PC-9 (cell line): ENCODE results near the gene CAPN5. TPM values are rescaled to one million over a fixed set of nuclear protein-coding genes. Genes with fewer than 3 reads are reported as not detected.

Experiments used
- BruUV-seq: library from RNA; stranded (reverse); fragments of 400-500 nt; replicated peaks from 2 replicates; lab custom pipeline; 2021; lab: Mats Ljungman, UMichigan
- CTCF ChIA-PET: fragments of 300-600 bp; sonication (Branson Sonifier 250); formaldehyde crosslinking; loops from one replicate; lab custom pipeline; 2022; ENCODE audit warnings: antibody characterized with exemption; lab: Charles Lee
- POLR2A ChIA-PET: fragments of 300-600 bp; sonication (Branson Sonifier 250); formaldehyde crosslinking; loops from one replicate; lab custom pipeline; 2022; ENCODE audit warnings: antibody characterized with exemption; ENCODE audit not compliant: unreplicated experiment; lab: Charles Lee
- DNase-seq, 2 experiments: peaks; one replicate each; pipeline versions ENCODE4 v3.0.0 to v3.0.0-alpha.2; 2015 to 2022; ENCODE audit warnings: mixed read lengths in 1 of 2
- H2AFZ ChIP-seq: fragments of 200-600 bp; sonication (generic); 2 replicates; pipeline ENCODE4 v1.8.1; 2017; ENCODE audit warnings: antibody characterized with exemption
- H3F3A ChIP-seq: fragments of 200-600 bp; sonication (generic); 2 replicates; pipeline ENCODE4 v1.8.1; 2017; ENCODE audit warnings: antibody characterized with exemption, mild to moderate bottlenecking, low read depth; ENCODE audit not compliant: insufficient read depth
- H3K27ac ChIP-seq: fragments of 200-600 bp; sonication (generic); 2 replicates; pipeline ENCODE4 v1.6.1; 2016; ENCODE audit warnings: mixed run types
- H3K27me3 ChIP-seq: fragments of 200-600 bp; sonication (generic); 2 replicates; pipeline ENCODE4 v1.6.1; 2016; ENCODE audit warnings: low read depth, mixed run types; ENCODE audit not compliant: insufficient read depth
- H3K36me3 ChIP-seq: fragments of 200-600 bp; sonication (generic); 2 replicates; pipeline ENCODE4 v1.6.1; 2016; ENCODE audit warnings: low read depth, mixed run types
- H3K4me1 ChIP-seq: fragments of 200-600 bp; sonication (generic); replicated peaks from 2 replicates; pipeline ENCODE4 v1.6.1; 2016; ENCODE audit warnings: mixed run types; ENCODE audit not compliant: insufficient read depth
- H3K4me2 ChIP-seq: fragments of 200-600 bp; sonication (generic); 2 replicates; pipeline ENCODE4 v1.6.1; 2017; ENCODE audit warnings: mixed run types
- H3K4me3 ChIP-seq: fragments of 200-600 bp; sonication (generic); 2 replicates; pipeline ENCODE4 v1.6.1; 2016; ENCODE audit warnings: mixed run types
- H3K79me2 ChIP-seq: fragments of 200-600 bp; sonication (generic); 2 replicates; pipeline ENCODE4 v1.6.1; 2017; ENCODE audit warnings: low read depth, mixed run types
- H3K9me2 ChIP-seq: fragments of 200-600 bp; sonication (generic); 2 replicates; pipeline ENCODE4 v1.8.1; 2017; ENCODE audit warnings: mild to moderate bottlenecking; ENCODE audit not compliant: insufficient read depth
- H3K9me3 ChIP-seq: fragments of 200-600 bp; sonication (generic); 2 replicates; pipeline ENCODE4 v1.8.1; 2016; ENCODE audit warnings: low read depth; ENCODE audit not compliant: insufficient read depth
- H4K20me1 ChIP-seq: fragments of 200-600 bp; sonication (generic); 2 replicates; pipeline ENCODE4 v1.8.1; 2017; ENCODE audit not compliant: insufficient read depth
- CTCF ChIP-seq: fragments of 200-600 bp; sonication (generic); conservative IDR thresholded peaks from 2 replicates; pipeline ENCODE4 v1.6.1; 2017; ENCODE audit warnings: mixed run types, antibody characterized with exemption, mild to moderate bottlenecking, moderate library complexity
- EZH2 ChIP-seq: fragments of 200-600 bp; sonication (generic); IDR thresholded peaks from 2 replicates; pipeline ENCODE4 v1.8.0; 2017; ENCODE audit warnings: antibody characterized with exemption, low read depth
- intact Hi-C: fragments of 100-400 bp; cut with micrococcal nuclease; formaldehyde crosslinking; loops from one replicate; pipeline ENCODE4 v1.10.0; 2022; ENCODE audit not compliant: unreplicated experiment
- total RNA-seq: library from RNA; stranded (reverse); gene quantifications from 2 replicates; pipeline ENCODE4 v1.2.3, GENCODE V29; 2021

The CAPN5 gene
- total RNA-seq, 1 experiment from 2014 or later = 9.9 TPM

- no peaks in the 10 kb centered on the region for H3K79me2 ChIP-seq
- no peaks in the 10 kb centered on the region for H3F3A ChIP-seq
- H2AFZ ChIP-seq = no peak overlapping the region
- ChIA-PET POLR2A (no interaction called here), CTCF (no interaction called here)
- no peaks in the 10 kb centered on the region for H3K4me1 ChIP-seq
- no peak for DNase-seq
- no peaks in the 10 kb centered on the region for H3K9me2 ChIP-seq
- H3K4me3 ChIP-seq = no peak overlapping the region
- BruUV-seq = no TSS peak
- TF ChIP-seq EZH2 (no peak), CTCF (no peak)
- H3K27me3 ChIP-seq = peaks cover 46% of the 10 kb centered on the region
- no peak overlapping the region for H3K4me2 ChIP-seq
- no peaks in the 10 kb centered on the region for H4K20me1 ChIP-seq
- no peaks in the 10 kb centered on the region for H3K36me3 ChIP-seq
- no peak overlapping the region for H3K27ac ChIP-seq
- H3K9me3 ChIP-seq = no peaks in the 10 kb centered on the region
- intact Hi-C loops = no loop called here
Observed at GRCh38 chr11:77147036-77147315, 80.2 kb downstream of the CAPN5 start.

GRCh38 chr11:77147668-77148321 is 81.0 kb downstream of the CAPN5 start:
- Histone ChIP-seq H2AFZ (no peak overlapping the region), H3K27ac (no peak overlapping the region), H3F3A (no peaks in the 10 kb centered on the region), H4K20me1 (no peaks in the 10 kb centered on the region), H3K4me3 (no peak overlapping the region), H3K9me2 (no peaks in the 10 kb centered on the region), H3K79me2 (no peaks in the 10 kb centered on the region), H3K4me1 (no peaks in the 10 kb centered on the region), H3K9me3 (no peaks in the 10 kb centered on the region), H3K36me3 (no peaks in the 10 kb centered on the region), H3K4me2 (no peak overlapping the region), H3K27me3 (peaks cover 47% of the 10 kb centered on the region)
- ChIA-PET POLR2A (no interaction called here), CTCF (no interaction called here)
- BruUV-seq = no TSS peak
- TF ChIP-seq CTCF = no peak
- intact Hi-C loops = no loop called here
- no peak for DNase-seq

- no peak for DNase-seq
- POLR2A ChIA-PET = interaction anchor here (0.5 kb wide), 1 partner anchor 167 kb away, joined by 4 read pairs; no protein-coding TSS in a partner anchor
- H3K79me2 ChIP-seq = no peaks in the 10 kb centered on the region
- no peaks in the 10 kb centered on the region for H3K4me1 ChIP-seq
- H3F3A ChIP-seq = no peaks in the 10 kb centered on the region
- H4K20me1 ChIP-seq = no peaks in the 10 kb centered on the region
- intact Hi-C loops = no loop called here
- TF ChIP-seq EZH2 (no peak), CTCF (no peak)
- CTCF ChIA-PET = interaction anchor here (0.6 to 0.7 kb wide), 2 partner anchors 36 to 510 kb away, joined by 3 to 9 read pairs; no protein-coding TSS in a partner anchor
- H3K4me3 ChIP-seq = no peak overlapping the region
- BruUV-seq = no TSS peak
- H3K9me3 ChIP-seq = no peaks in the 10 kb centered on the region
- H3K9me2 ChIP-seq = no peaks in the 10 kb centered on the region
- H3K36me3 ChIP-seq = no peaks in the 10 kb centered on the region
- H3K4me2 ChIP-seq = no peak overlapping the region
- H3K27ac ChIP-seq = no peak overlapping the region
- peaks cover 60% of the 10 kb centered on the region for H3K27me3 ChIP-seq
- H2AFZ ChIP-seq = no peak overlapping the region
Observed at GRCh38 chr11:77148963-77149715, 82.4 kb downstream of the CAPN5 start.
